ENCODE measurements around the gene CALHM3. TPM values are rescaled to one million over a fixed set of nuclear protein-coding genes. Genes with fewer than 3 reads are reported as not detected.
"Not testable (repeated sequence)": the region's sequence is repeated elsewhere in the genome, so short reads cannot be mapped to it uniquely, and the experiment has no call there.

The CALHM3 gene
- polyA plus RNA-seq (2011; rRNA removed): 0.09 TPM in 1 of 2 replicates, not detected in the other
- polyA minus RNA-seq (2011; rRNA and poly(A)+ RNA removed): not detected in 2 replicates

GRCh38 chr10:103479135-103479534, at the start of gene CALHM3:
Gene CALHM3 (minus strand): TSS chr10:103479240. CDS start chr10:103479032, 208 bp downstream.
- no peak for DNase-seq (ENCODE audit: low read depth)

GRCh38 chr10:103528549-103528948, 49.5 kb upstream of the CALHM3 start:
- POLR2A ChIA-PET: no interaction called here
- CTCF ChIA-PET: interaction anchor here (1.2 to 1.8 kb wide), 2 partner anchors 11 to 14 kb away, joined by 3 to 5 read pairs; no protein-coding TSS in a partner anchor

More at GRCh38 chr10:103479135-103479534, at the start of gene CALHM3:
- Histone ChIP-seq H3K27me3 (ENCODE audit: control insufficient read depth, insufficient read depth, low read length) (no peaks in the 10 kb centered on the region), H3K36me3 (ENCODE audit: control insufficient read depth, insufficient read depth, low read length) (no peaks in the 10 kb centered on the region), H3K4me3 (ENCODE audit: low read depth, low read length) (no peak within 1 kb of the TSS)
- ChIA-PET CTCF (interaction anchor here (0.6 kb wide), 1 partner anchor 610 kb away, joined by 3 read pairs; no protein-coding TSS in a partner anchor), POLR2A (no interaction called here)
- no peak for TF ChIP-seq CTCF (IDR thresholded peaks at IDR 0.05; ENCODE audit: insufficient read depth, low read depth, low read length)

GRCh38 chr10:103527476-103527875, 48.4 kb upstream of the CALHM3 start:
- DNase-seq (ENCODE audit: low read depth): peak; percentile 10
- CTCF ChIA-PET: interaction anchor here (1.8 kb wide), 1 partner anchor 15 kb away, joined by 5 read pairs; no protein-coding TSS in a partner anchor
- POLR2A ChIA-PET; H3K4me3 ChIP-seq (ENCODE audit: low read depth, low read length); H3K27me3 ChIP-seq (ENCODE audit: control insufficient read depth, insufficient read depth, low read length); H3K36me3 ChIP-seq (ENCODE audit: control insufficient read depth, insufficient read depth, low read length): not testable (repeated sequence)

More at GRCh38 chr10:103528549-103528948, 49.5 kb upstream of the CALHM3 start:
- Histone ChIP-seq H3K4me3 (ENCODE audit: low read depth, low read length) (no peak overlapping the region), H3K36me3 (ENCODE audit: control insufficient read depth, insufficient read depth, low read length) (no peaks in the 10 kb centered on the region), H3K27me3 (ENCODE audit: control insufficient read depth, insufficient read depth, low read length) (no peaks in the 10 kb centered on the region)
- TF ChIP-seq CTCF (IDR thresholded peaks at IDR 0.05; ENCODE audit: insufficient read depth, low read depth, low read length): no peak
- DNase-seq (ENCODE audit: low read depth): no peak

GRCh38 chr10:103525901-103526300, 46.9 kb upstream of the CALHM3 start:
- H3K36me3 ChIP-seq (ENCODE audit: control insufficient read depth, insufficient read depth, low read length): no peaks in the 10 kb centered on the region
- ChIA-PET CTCF (no interaction called here), POLR2A (no interaction called here)
- H3K4me3 ChIP-seq (ENCODE audit: low read depth, low read length): no peak overlapping the region
- no peaks in the 10 kb centered on the region for H3K27me3 ChIP-seq (ENCODE audit: control insufficient read depth, insufficient read depth, low read length)
- DNase-seq (ENCODE audit: low read depth): no peak
- no peak for TF ChIP-seq CTCF (IDR thresholded peaks at IDR 0.05; ENCODE audit: insufficient read depth, low read depth, low read length)

- no peak overlapping the region for H3K4me3 ChIP-seq (ENCODE audit: low read depth, low read length)
- ChIA-PET CTCF (interaction anchor here (1.0 to 1.2 kb wide), 2 partner anchors 16 to 19 kb away, joined by 3 read pairs; no protein-coding TSS in a partner anchor), POLR2A (interaction anchor here (0.6 kb wide), 1 partner anchor 20 kb away, joined by 3 read pairs; no protein-coding TSS in a partner anchor)
- no peak for DNase-seq (ENCODE audit: low read depth)
- TF ChIP-seq CTCF (IDR thresholded peaks at IDR 0.05; ENCODE audit: insufficient read depth, low read depth, low read length): no peak
- H3K27me3 ChIP-seq (ENCODE audit: control insufficient read depth, insufficient read depth, low read length): no peaks in the 10 kb centered on the region; the same call in 1 of the 2 replicates
- no peaks in the 10 kb centered on the region for H3K36me3 ChIP-seq (ENCODE audit: control insufficient read depth, insufficient read depth, low read length)
Measured at GRCh38 chr10:103523683-103524082, 44.6 kb upstream of the CALHM3 start.

GRCh38 chr10:103522006-103522405, 43.0 kb upstream of the CALHM3 start:
- H3K4me3 ChIP-seq (ENCODE audit: low read depth, low read length); H3K27me3 ChIP-seq (ENCODE audit: control insufficient read depth, insufficient read depth, low read length); H3K36me3 ChIP-seq (ENCODE audit: control insufficient read depth, insufficient read depth, low read length); POLR2A ChIA-PET; CTCF ChIA-PET; DNase-seq (ENCODE audit: low read depth): not testable (repeated sequence)

Data from BJ (cell line).